ENCODE measurements around the gene MPZL2. TPM values are rescaled to one million over a fixed set of nuclear protein-coding genes. Genes with fewer than 3 reads are reported as not detected.

MPZL2 gene
- total and polyA plus RNA-seq, 2 of the 8 experiments (the other 6 are each of a cell fraction or from before 2014, with no cell fraction given) = 2.4 to 3.2 TPM

DNA sequence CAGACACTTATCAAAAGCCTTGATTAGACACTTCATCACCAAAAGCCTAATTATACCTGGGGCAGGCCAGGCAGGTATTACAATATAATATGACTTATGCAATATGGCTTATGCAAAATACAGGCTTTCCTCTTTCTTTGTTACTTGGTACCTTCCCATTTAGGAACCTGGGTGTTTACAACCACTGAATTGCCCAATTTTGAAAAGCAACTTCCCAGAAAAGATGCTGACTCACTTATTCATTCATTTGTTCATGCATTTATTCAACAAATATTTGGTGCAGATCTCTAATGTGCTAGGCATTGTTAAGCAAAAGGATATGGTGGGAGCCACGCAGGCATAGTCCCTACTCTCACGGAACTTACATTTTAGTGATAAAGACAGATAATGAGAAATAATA, 25.7 kb downstream of the MPZL2 start:
- Histone ChIP-seq H3K27me3 (replicated peaks in 1 of 4; ENCODE audit: control insufficient read depth in 3 of 4, extremely low read depth in 1 of 4, insufficient read depth in 3 of 4, low read length in 3 of 4) (no peaks in the 10 kb centered on the region), H4K5ac (ENCODE audit: insufficient read length, low read depth, low read length) (no peak overlapping the region), H3K27ac (ENCODE audit: low read depth, low read length) (no peak overlapping the region), H3K9ac (replicated peaks in 1 of 4; ENCODE audit: extremely low read depth in 1 of 4, low read depth in 3 of 4, low read length in 3 of 4) (no peak overlapping the region), H2BK5ac (ENCODE audit: low read depth, low read length) (no peak overlapping the region), H3K36me3 (ENCODE audit: control insufficient read depth in 2 of 4, insufficient read depth in 4 of 4, low read length in 3 of 4) (no peaks in the 10 kb centered on the region; a peak in 1 of 8 replicates), H3K18ac (ENCODE audit: extremely low read depth, low read length) (no peak overlapping the region), H3K23me2 (ENCODE audit: low read depth, low read length) (no peaks in the 10 kb centered on the region; the same call in 1 of the 2 replicates), H3K56ac (replicated peaks; ENCODE audit: insufficient read length, low read depth, low read length) (no peak overlapping the region), H4K8ac (ENCODE audit: extremely low read depth, insufficient read depth, low read length) (no peak overlapping the region), H2AFZ (ENCODE audit: low read length) (no peak overlapping the region), H3K9me3 (ENCODE audit: insufficient read depth in 2 of 2, low read depth in 1 of 2, low read length in 1 of 2) (no peaks in the 10 kb centered on the region), H3K79me1 (ENCODE audit: low read depth, low read length) (no peaks in the 10 kb centered on the region), H4K20me1 (replicated peaks in 1 of 2; ENCODE audit: control insufficient read depth in 1 of 2, insufficient read depth in 2 of 2, low read length in 2 of 2) (no peaks in the 10 kb centered on the region), H3K23ac (ENCODE audit: insufficient read length) (no peak overlapping the region), H3K14ac (ENCODE audit: insufficient read length) (no peak overlapping the region), H4K91ac (replicated peaks; ENCODE audit: insufficient read length, low read length) (no peak overlapping the region), H3K4ac (replicated peaks; ENCODE audit: insufficient read length, low read depth, low read length) (no peak overlapping the region), H3K79me2 (ENCODE audit: control insufficient read depth in 1 of 2, insufficient read depth in 2 of 2, low read length in 2 of 2) (no peaks in the 10 kb centered on the region), H2AK5ac (ENCODE audit: low read depth, low read length) (no peak overlapping the region), H2BK15ac (ENCODE audit: low read length) (no peak overlapping the region), H2BK120ac (replicated peaks; ENCODE audit: low read depth, low read length) (no peak overlapping the region), H3K4me3 (ENCODE audit: extremely low read depth in 1 of 4, insufficient read depth in 2 of 4, low read depth in 3 of 4, low read length in 4 of 4) (no peak overlapping the region), H3K4me2 (ENCODE audit: insufficient read depth in 1 of 2, low read depth in 2 of 2, low read length in 2 of 2) (no peak overlapping the region), H2BK20ac (ENCODE audit: low read length) (no peak overlapping the region), H2BK12ac (ENCODE audit: low read depth, low read length) (no peak overlapping the region), H3K4me1 (replicated peaks in 1 of 4; ENCODE audit: control insufficient read depth in 3 of 4, insufficient read depth in 4 of 4, low read length in 3 of 4) (peaks cover 0 to 6% (median 0%) of the 10 kb centered on the region in 4 experiments; a peak in 4 of 7 replicates)
- DNase-seq (ENCODE audit: low read depth in 1 of 2, low spot score in 2 of 2) (no peak), FAIRE-seq (no peak)
- 86% methylated on average over 2 of the region's 2 CpGs; no CpG with 5 or more reads in 1 of the 2 experiments for WGBS, 2 experiments (ENCODE audit: extremely low coverage in 1 of 2, insufficient coverage in 1 of 2, insufficient read length in 1 of 2, insufficient replicate concordance in 2 of 2, low coverage in 1 of 2, low lambda C conversion rate in 2 of 2, missing lambda C conversion rate in 1 of 2)
- ChIA-PET POLR2A (ENCODE audit: partially characterized antibody) (no interaction called here), CTCF (ENCODE audit: partially characterized antibody) (interaction anchor here (0.8 kb wide), 1 partner anchor 40 kb away, joined by 3 read pairs; no protein-coding TSS in a partner anchor)
- no peak for TF ChIP-seq JUND (IDR thresholded peaks at IDR 0.05; ENCODE audit: low read length)

Data from H1 (cell line).